Esophagus muscularis mucosa (tissue), 4 donors: ENCODE measurements around the gene SNX7. TPM values are rescaled to one million over a fixed set of nuclear protein-coding genes. Genes with fewer than 3 reads are reported as not detected.

ENCODE experiments used
- DNase-seq: peaks from one replicate; pipeline ENCODE4 v3.0.0-alpha.2; 2017; ENCODE audit errors: extremely low spot score
- H3K27ac ChIP-seq, 4 donors: fragments of 200-600 bp; sonication (generic); replicated peaks in 1 of 4; 1 replicate in 3 of 4; 2 replicates in 1 of 4; pipeline ENCODE4 v1.5.1; 2016 to 2019; ENCODE audit warnings: mild to moderate bottlenecking in 1 of 4
- H3K27me3 ChIP-seq, 4 donors: fragments of 200-600 bp; sonication (generic); one replicate each; pipeline versions ENCODE4 v1.5.1 to v1.6.0; 2016 to 2019
- H3K36me3 ChIP-seq, 4 donors: fragments of 200-600 bp; sonication (generic); one replicate each; pipeline ENCODE4 v1.5.1; 2016 to 2019
- H3K4me1 ChIP-seq, 4 donors: fragments of 200-600 bp; sonication (generic); one replicate each; pipeline ENCODE4 v1.5.1; 2016 to 2019
- H3K4me3 ChIP-seq, 4 donors: fragments of 200-600 bp; sonication (generic); 1 replicate in 2 of 4; 2 replicates in 2 of 4; pipeline ENCODE4 v1.5.1; 2016 to 2019; ENCODE audit warnings: mild to moderate bottlenecking in 4 of 4, moderate library complexity in 1 of 4
- H3K9me3 ChIP-seq, 4 donors: fragments of 200-600 bp; sonication (generic); 1 replicate in 3 of 4; 2 replicates in 1 of 4; pipeline ENCODE4 v1.5.1; 2016 to 2019
- CTCF ChIP-seq, 3 experiments: fragments of 200-600 bp in 2 of 3; fragments of 450-650 bp in 1 of 3; sonication (generic) in 2 of 3; IDR thresholded peaks; one replicate each; pipeline ENCODE4 v1.5.1; 2017 to 2019; ENCODE audit warnings: antibody characterized with exemption in 3 of 3, mild to moderate bottlenecking in 2 of 3, moderate library complexity in 1 of 3
- EP300 ChIP-seq: sonication (generic); formaldehyde crosslinking; IDR thresholded peaks from one replicate; pipeline ENCODE4 v1.6.1; 2017; ENCODE audit warnings: antibody characterized with exemption
- POLR2A ChIP-seq: fragments of 450-650 bp; IDR thresholded peaks from one replicate; pipeline ENCODE4 v1.6.1; 2017; ENCODE audit warnings: antibody characterized with exemption, moderate library complexity, mild to moderate bottlenecking, low read depth
- POLR2AphosphoS5 ChIP-seq, 2 donors: sonication (generic); formaldehyde crosslinking; IDR thresholded peaks; one replicate each; pipeline ENCODE4 v1.6.1; 2017; ENCODE audit warnings: antibody characterized with exemption in 2 of 2
- WGBS: methylation state at CpG from one replicate; pipeline ENCODE4 v1.1.5; 2018; 5-methylcytosine and 5-hydroxymethylcytosine counted together
- intact Hi-C: fragments of 100-400 bp; cut with DNase I; formaldehyde crosslinking; loops from one replicate; pipeline ENCODE4 v1.15.1; 2023
- total RNA-seq, 4 donors: library from RNA; depleted of rRNA; stranded (reverse); fragments of >200 nt; gene quantifications; one replicate each; pipeline versions ENCODE4 v1.1.0 to v1.2.1, GENCODE V29; 2016

Gene SNX7
- total RNA-seq, 4 donors from 2014 or later, result 27.5 to 40.5 (median 32.0) TPM

DNA sequence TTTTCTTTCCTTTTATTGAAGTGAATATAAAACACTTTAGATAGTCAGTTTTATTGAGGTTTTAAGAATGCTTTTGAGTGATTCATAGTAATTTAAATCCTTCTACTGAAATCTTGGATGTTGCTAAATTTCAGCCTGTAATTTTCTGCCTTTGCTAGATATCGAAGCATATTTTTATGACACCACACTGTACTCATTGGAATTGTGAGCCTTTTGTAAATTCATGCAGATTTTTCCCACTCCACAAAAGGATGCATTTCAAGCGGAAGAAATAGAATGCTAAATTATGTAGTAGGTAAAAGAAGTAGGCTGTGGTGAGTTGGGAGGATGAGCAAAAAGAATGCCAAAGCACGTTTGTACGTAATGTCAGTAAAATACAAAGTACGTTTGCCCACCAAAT lies 13.8 kb downstream of the SNX7 start:
- H3K36me3 ChIP-seq, result no peaks in the 10 kb centered on the region
- 93% methylated on average over 5 of the region's 5 CpGs for WGBS
- TF ChIP-seq EP300 (no peak), POLR2AphosphoS5 (IDR thresholded peaks at IDR 0.05) (no peak), POLR2A (no peak), CTCF (IDR thresholded peaks at IDR 0.05) (no peak)
- no peak for DNase-seq
- H3K9me3 ChIP-seq, result no peaks in the 10 kb centered on the region
- intact Hi-C loops, result no loop called here
- no peak overlapping the region for H3K27ac ChIP-seq
- H3K4me3 ChIP-seq, result no peak overlapping the region
- peaks cover 0 to 17% (median 9%) of the 10 kb centered on the region in 4 donors for H3K4me1 ChIP-seq
- H3K27me3 ChIP-seq, result no peaks in the 10 kb centered on the region

DNA sequence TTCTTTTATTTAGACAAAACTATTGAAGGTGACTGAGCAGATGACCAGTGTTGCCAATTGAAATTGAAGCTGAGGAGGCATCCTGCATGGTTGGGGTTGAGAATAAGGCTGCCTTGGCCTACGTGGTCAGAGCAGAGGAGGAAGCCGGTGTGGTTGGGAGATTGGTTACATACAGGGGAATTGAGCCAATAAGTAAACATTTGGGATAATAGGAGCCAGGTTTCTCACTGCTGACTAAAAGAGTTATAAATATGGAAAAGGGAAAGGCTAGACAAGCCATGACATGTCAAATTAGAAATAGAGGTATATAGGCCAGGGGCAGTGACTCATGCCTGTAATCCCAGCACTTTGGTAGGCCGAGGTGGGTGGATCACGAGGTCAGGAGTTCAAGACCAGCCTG lies 15.8 kb downstream of the SNX7 start:
- TF ChIP-seq EP300 (no peak), POLR2AphosphoS5 (IDR thresholded peaks at IDR 0.05) (no peak), CTCF (IDR thresholded peaks at IDR 0.05) (no peak), POLR2A (no peak)
- Histone ChIP-seq H3K9me3 (no peaks in the 10 kb centered on the region), H3K4me3 (no peak overlapping the region), H3K36me3 (no peaks in the 10 kb centered on the region), H3K4me1 (peaks cover 0 to 16% (median 8%) of the 10 kb centered on the region in 4 donors), H3K27ac (no peak overlapping the region), H3K27me3 (no peaks in the 10 kb centered on the region)
- no peak for DNase-seq
- intact Hi-C loops, result no loop called here
- 40% methylated on average over 4 of the region's 4 CpGs for WGBS

- WGBS, result 93% methylated on average over 3 of the region's 3 CpGs
- Histone ChIP-seq H3K36me3 (peaks cover 0 to 22% (median 8%) of the 10 kb centered on the region in 4 donors), H3K4me1 (peaks cover 0 to 16% (median 8%) of the 10 kb centered on the region in 4 donors), H3K9me3 (no peaks in the 10 kb centered on the region), H3K27ac (no peak overlapping the region), H3K4me3 (no peak overlapping the region), H3K27me3 (no peaks in the 10 kb centered on the region)
- TF ChIP-seq CTCF (IDR thresholded peaks at IDR 0.05), result no peak
- no peak for TF ChIP-seq POLR2AphosphoS5 (IDR thresholded peaks at IDR 0.05)
- TF ChIP-seq POLR2A, result no peak
- no peak for TF ChIP-seq EP300
- intact Hi-C loops, result no loop called here
- DNase-seq, result no peak
These were observed 20.3 kb downstream of the SNX7 start for GRCh38 chr1:98681812-98682211.

DNA sequence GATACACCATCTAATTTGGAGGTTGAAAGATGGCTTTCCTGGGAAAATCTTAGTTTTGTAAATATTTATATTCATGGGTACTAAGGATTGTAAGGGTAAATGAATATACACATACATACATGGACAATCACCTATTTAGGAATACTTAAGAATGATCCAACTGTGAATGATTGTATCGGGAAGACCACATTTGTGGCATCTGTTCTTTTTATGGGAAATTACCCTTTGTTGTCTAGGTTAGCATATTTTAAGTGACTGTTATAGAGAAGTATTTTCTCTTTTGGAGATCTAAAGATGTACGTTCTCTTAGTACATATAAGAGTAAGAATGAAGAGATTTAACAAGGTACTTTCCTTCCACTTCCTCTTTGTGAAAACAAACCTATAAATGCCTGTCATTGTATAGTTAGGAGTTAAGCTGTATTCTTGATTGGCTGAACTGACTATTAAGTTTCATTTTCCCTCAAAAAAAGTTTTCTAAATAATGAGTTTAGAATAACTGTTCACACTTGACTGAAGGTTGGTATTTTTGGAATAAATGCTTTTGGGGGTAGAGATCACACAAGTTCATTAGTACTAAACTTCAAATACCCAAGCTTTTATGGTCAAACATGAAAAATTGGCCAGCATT lies 26.7 kb downstream of the SNX7 start:
- no peaks in the 10 kb centered on the region for H3K27me3 ChIP-seq
- intact Hi-C loops, result no loop called here
- TF ChIP-seq CTCF (IDR thresholded peaks at IDR 0.05) (no peak), POLR2A (no peak), EP300 (no peak), POLR2AphosphoS5 (IDR thresholded peaks at IDR 0.05) (no peak)
- H3K36me3 ChIP-seq, result peaks cover 5 to 40% (median 8%) of the 10 kb centered on the region in 4 donors
- H3K4me3 ChIP-seq, result no peak overlapping the region
- H3K4me1 ChIP-seq, result no peaks in the 10 kb centered on the region
- H3K9me3 ChIP-seq, result no peaks in the 10 kb centered on the region
- no peak for DNase-seq
- no peak overlapping the region for H3K27ac ChIP-seq
- WGBS, result 97% methylated on average over 2 of the region's 2 CpGs

GRCh38 chr1:98690576-98690975 lies 29.1 kb downstream of the SNX7 start:
- Histone ChIP-seq H3K36me3 (peaks cover 4 to 34% (median 8%) of the 10 kb centered on the region in 4 donors), H3K27ac (no peak overlapping the region), H3K4me3 (no peak overlapping the region), H3K4me1 (no peaks in the 10 kb centered on the region), H3K27me3 (no peaks in the 10 kb centered on the region), H3K9me3 (no peaks in the 10 kb centered on the region)
- intact Hi-C loops, result no loop called here
- no peak for TF ChIP-seq EP300
- no peak for TF ChIP-seq CTCF (IDR thresholded peaks at IDR 0.05)
- no peak for TF ChIP-seq POLR2A
- TF ChIP-seq POLR2AphosphoS5 (IDR thresholded peaks at IDR 0.05), result no peak
- no peak for DNase-seq
